Measurements from ENCODE around the gene ADAM10.

DNA sequence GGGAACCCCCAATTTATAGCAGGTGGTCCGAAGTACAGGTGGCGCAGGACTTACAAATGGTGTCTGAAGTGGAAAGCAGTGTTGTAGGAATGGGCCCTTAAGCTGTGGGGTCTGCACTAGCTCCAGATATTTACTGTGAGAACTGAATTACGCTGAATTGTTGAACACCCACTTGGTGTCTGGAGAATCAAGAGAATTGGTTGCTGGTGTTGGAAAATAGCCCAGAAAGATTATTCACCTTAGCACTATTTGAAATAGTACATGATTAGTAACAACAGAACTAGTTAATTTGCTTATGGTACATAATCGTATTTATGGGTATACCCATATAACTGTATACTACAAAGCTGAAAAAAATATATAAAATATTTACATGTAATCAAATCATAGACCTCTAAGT, 64.8 kb downstream of the ADAM10 start:
- TF ChIP-seq POLR2AphosphoS5 (IDR thresholded peaks at IDR 0.05; ENCODE audit: insufficient read depth in 1 of 2, low read depth in 1 of 2): no peak
- TF ChIP-seq, protein P1, sequence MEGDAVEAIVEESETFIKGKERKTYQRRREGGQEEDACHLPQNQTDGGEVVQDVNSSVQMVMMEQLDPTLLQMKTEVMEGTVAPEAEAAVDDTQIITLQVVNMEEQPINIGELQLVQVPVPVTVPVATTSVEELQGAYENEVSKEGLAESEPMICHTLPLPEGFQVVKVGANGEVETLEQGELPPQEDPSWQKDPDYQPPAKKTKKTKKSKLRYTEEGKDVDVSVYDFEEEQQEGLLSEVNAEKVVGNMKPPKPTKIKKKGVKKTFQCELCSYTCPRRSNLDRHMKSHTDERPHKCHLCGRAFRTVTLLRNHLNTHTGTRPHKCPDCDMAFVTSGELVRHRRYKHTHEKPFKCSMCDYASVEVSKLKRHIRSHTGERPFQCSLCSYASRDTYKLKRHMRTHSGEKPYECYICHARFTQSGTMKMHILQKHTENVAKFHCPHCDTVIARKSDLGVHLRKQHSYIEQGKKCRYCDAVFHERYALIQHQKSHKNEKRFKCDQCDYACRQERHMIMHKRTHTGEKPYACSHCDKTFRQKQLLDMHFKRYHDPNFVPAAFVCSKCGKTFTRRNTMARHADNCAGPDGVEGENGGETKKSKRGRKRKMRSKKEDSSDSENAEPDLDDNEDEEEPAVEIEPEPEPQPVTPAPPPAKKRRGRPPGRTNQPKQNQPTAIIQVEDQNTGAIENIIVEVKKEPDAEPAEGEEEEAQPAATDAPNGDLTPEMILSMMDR (IDR thresholded peaks at IDR 0.05): no peak
